Activated naive CD4-positive, alpha-beta T cell treated with anti-CD3 and anti-CD28 coated beads for 36 hours (primary cell): Measurements from ENCODE around the gene PRKCE. TPM values are rescaled to one million over a fixed set of nuclear protein-coding genes. Genes with fewer than 3 reads are reported as not detected.
"Not testable (repeated sequence)": the region's sequence is repeated elsewhere in the genome, so short reads cannot be mapped to it uniquely, and the experiment has no call there.

Experiments
- CTCF ChIA-PET: fragments of 350-600 bp; sonication (Branson Sonifier 250); formaldehyde crosslinking; loops from one replicate; lab custom pipeline; 2021; ENCODE audit warnings: antibody characterized with exemption; lab: Charles Lee
- DNase-seq: peaks from one replicate; pipeline ENCODE4 v3.0.0-alpha.2; 2020
- H3K27ac Mint-ChIP-seq: one replicate; pipeline ENCODE4 v1.8.0; 2021; ENCODE audit warnings: mild to moderate bottlenecking, mixed read lengths
- H3K27me3 Mint-ChIP-seq: one replicate; pipeline ENCODE4 v1.8.0; 2021; ENCODE audit warnings: low read depth, mixed read lengths
- H3K36me3 Mint-ChIP-seq: one replicate; pipeline ENCODE4 v1.8.0; 2021; ENCODE audit warnings: low read depth, mixed read lengths
- H3K4me1 Mint-ChIP-seq: one replicate; pipeline ENCODE4 v1.8.0; 2021; ENCODE audit warnings: low read depth, mixed read lengths
- H3K4me3 Mint-ChIP-seq: one replicate; pipeline ENCODE4 v1.8.0; 2021; ENCODE audit warnings: mild to moderate bottlenecking, moderate library complexity, mixed read lengths
- H3K9me3 Mint-ChIP-seq: one replicate; pipeline ENCODE4 v1.8.0; 2021; ENCODE audit warnings: mixed read lengths
- intact Hi-C: fragments of 100-400 bp; cut with micrococcal nuclease; formaldehyde crosslinking; loops from one replicate; pipeline ENCODE4 v1.15.1; 2023
- total RNA-seq, 2 experiments: library from RNA; stranded (reverse); gene quantifications; one replicate each; pipeline ENCODE4 v1.2.3, GENCODE V29; 2021

The PRKCE gene
- total RNA-seq, 2 experiments from 2014 or later: 9.4 to 10.6 TPM

DNA sequence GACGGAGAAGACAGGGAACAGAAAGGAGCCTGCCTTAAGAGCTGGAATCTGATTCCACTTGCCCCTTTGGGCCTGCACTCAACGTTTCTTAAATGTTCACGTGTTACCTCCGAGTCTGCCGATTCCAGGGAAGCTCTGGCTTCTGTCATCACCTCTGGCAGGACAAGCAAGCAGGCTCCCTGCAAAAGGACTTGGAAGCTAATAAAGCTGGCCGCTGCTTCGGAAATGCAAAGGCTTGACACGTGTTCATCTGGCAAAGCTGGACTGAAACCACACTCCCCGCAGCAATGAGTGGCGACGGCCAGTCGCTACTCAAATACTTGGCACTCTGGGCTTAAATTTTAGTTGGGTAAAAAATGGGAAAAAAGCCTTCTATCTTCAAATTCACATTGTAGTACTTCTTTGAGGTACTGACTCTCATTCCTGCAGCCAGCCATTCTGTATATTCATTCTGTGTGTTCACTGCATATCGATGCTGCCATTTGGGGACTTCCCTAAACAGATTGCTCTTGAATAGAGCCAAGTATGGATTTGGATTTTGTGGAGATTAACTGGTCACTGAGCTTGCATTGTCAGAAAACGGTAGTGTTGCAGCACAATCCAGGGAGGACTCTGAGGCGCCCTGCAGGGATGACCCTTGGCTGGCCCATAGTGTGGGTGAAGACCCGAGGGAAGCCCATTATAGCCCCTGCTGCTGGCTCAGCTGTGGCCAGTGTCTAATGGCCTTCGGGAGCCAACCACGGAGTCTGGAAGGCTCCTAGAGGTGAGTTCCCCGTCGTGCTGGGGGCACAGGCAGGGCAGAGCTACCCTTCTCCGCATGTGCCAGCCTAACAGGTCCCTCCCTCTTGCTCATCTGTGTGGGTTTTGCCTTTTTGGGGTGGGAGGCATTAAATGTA, 231.5 kb downstream of the PRKCE start:
- H3K36me3 Mint-ChIP-seq: peaks cover 1% of the 10 kb centered on the region
- H3K9me3 Mint-ChIP-seq: no peaks in the 10 kb centered on the region
- intact Hi-C loops: no loop called here
- DNase-seq: no peak
- no peaks in the 10 kb centered on the region for H3K27me3 Mint-ChIP-seq
- CTCF ChIA-PET: interaction anchor here (0.6 to 1.4 kb wide), 2 partner anchors 104 to 309 kb away, joined by 3 read pairs; no protein-coding TSS in a partner anchor
- H3K4me1 Mint-ChIP-seq: peaks cover 3% of the 10 kb centered on the region
- H3K27ac Mint-ChIP-seq: no peak overlapping the region
- no peak overlapping the region for H3K4me3 Mint-ChIP-seq

DNA sequence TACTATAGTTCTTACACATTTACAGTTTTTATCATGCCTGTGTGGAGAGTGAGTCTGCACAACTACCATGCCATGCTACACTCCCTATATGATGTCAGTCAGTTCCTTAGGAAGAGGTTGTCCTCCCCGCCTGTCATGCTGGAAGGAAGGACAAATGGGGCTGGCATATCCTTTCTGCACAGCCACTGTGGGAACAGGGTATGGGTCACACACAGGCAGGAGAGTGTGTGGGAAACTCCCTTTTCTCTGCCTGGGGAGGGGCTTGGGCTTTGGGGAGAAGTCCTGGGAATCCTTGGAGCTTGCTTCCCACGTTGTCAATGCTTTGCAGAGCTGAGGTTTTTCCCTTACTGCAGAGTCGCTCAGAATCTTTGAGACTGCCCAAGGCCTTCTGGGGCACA, 232.1 kb downstream of the PRKCE start:
- no peak for DNase-seq
- Mint-ChIP-seq H3K27me3 (no peaks in the 10 kb centered on the region), H3K4me3 (no peak overlapping the region), H3K4me1 (peaks cover 3% of the 10 kb centered on the region), H3K9me3 (no peaks in the 10 kb centered on the region), H3K36me3 (no peaks in the 10 kb centered on the region), H3K27ac (no peak overlapping the region)
- intact Hi-C loops: no loop called here
- CTCF ChIA-PET: no interaction called here

DNA sequence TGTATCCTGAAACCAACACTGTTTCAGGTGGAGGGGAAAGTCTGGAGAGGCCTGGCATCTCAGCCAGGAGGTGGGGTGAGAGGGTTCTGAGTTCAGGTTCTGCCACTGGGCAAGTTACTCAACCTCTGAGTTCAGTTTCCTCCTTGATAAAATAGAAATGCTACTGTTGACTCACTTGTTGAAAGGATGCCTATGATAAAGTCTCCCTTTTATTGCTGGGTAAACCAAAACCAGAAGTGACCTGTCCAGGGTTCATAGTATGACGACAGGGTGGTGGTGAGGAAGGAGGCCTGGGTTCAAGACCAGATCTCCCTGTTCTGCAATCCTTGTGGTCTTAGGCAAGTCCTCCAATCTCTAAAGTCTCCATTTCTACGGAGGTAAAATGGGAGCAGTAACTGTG, 232.7 kb downstream of the PRKCE start:
- no peak overlapping the region for H3K4me3 Mint-ChIP-seq
- H3K36me3 Mint-ChIP-seq: no peaks in the 10 kb centered on the region
- H3K4me1 Mint-ChIP-seq: peaks cover 6% of the 10 kb centered on the region
- DNase-seq: no peak
- intact Hi-C loops: no loop called here
- no peaks in the 10 kb centered on the region for H3K9me3 Mint-ChIP-seq
- CTCF ChIA-PET: no interaction called here
- no peak overlapping the region for H3K27ac Mint-ChIP-seq
- H3K27me3 Mint-ChIP-seq: no peaks in the 10 kb centered on the region

DNA sequence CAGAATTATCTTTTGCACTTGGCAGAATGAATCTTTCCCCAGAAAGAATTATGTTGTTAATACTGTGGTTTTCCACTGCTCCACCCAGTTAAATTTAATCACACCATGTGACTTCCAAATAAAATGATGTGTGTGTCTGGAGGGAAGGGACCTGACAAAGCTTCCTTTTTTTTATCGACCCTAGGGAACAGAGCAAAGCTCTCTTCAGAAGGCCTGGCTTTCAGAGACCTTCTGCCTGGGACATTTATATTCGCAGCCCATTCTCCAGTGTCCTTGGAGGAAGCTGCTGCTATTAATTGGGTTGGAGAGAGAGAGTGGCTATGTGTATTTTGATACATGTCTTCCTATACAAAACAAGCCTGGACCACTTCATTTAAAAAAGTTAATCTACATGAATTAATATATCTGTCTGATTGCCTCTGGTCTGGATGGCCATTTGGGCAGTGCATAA, 233.7 kb downstream of the PRKCE start:
- H3K27ac Mint-ChIP-seq: no peak overlapping the region
- H3K4me3 Mint-ChIP-seq: no peak overlapping the region
- H3K36me3 Mint-ChIP-seq: no peaks in the 10 kb centered on the region
- H3K9me3 Mint-ChIP-seq: no peaks in the 10 kb centered on the region
- intact Hi-C loops: no loop called here
- no peaks in the 10 kb centered on the region for H3K27me3 Mint-ChIP-seq
- CTCF ChIA-PET: interaction anchor here (1.0 kb wide), 1 partner anchor 16 kb away, joined by 3 read pairs; no protein-coding TSS in a partner anchor
- DNase-seq: no peak
- peaks cover 17% of the 10 kb centered on the region for H3K4me1 Mint-ChIP-seq

DNA sequence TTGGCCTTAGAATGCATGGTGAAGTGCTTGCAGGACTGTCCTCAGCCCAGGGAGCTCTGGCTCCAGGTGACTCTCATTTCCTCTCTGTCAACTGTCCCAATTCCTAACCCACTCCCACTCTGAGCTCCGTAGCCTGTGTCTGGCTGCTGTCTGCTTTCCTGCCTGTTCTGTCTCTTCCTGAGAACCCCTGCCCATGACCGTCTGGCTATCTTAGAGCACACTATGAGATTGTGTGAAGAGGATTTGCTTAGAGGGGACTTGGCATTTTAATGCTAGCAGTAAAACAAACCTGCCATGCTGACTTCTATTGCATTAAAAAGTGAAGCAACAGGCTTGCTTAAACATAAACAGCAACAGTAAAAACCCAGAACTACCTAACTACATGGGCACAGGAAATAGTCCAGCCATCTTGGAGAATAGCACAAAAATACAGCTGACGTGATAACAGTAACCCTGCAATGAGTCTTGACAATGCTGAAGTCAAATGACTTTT, 234.7 kb downstream of the PRKCE start:
- H3K27me3 Mint-ChIP-seq: no peaks in the 10 kb centered on the region
- H3K9me3 Mint-ChIP-seq: no peaks in the 10 kb centered on the region
- peaks cover 26% of the 10 kb centered on the region for H3K4me1 Mint-ChIP-seq
- no peak overlapping the region for H3K27ac Mint-ChIP-seq
- no peaks in the 10 kb centered on the region for H3K36me3 Mint-ChIP-seq
- intact Hi-C loops: no loop called here
- DNase-seq: no peak
- H3K4me3 Mint-ChIP-seq: no peak overlapping the region
- CTCF ChIA-PET: no interaction called here

- no peak overlapping the region for H3K27ac Mint-ChIP-seq
- no peaks in the 10 kb centered on the region for H3K9me3 Mint-ChIP-seq
- DNase-seq: no peak
- peaks cover 41% of the 10 kb centered on the region for H3K4me1 Mint-ChIP-seq
- CTCF ChIA-PET: interaction anchor here (0.6 to 1.3 kb wide), 3 partner anchors 9 to 109 kb away, joined by 3 to 4 read pairs (median 4); no protein-coding TSS in a partner anchor
- H3K4me3 Mint-ChIP-seq: no peak overlapping the region
- intact Hi-C loops: no loop called here
- H3K27me3 Mint-ChIP-seq: no peaks in the 10 kb centered on the region
- H3K36me3 Mint-ChIP-seq: no peaks in the 10 kb centered on the region
Observed at GRCh38 chr2:45888167-45888566, 236.7 kb downstream of the PRKCE start.

GRCh38 chr2:45888641-45889040, 237.2 kb downstream of the PRKCE start:
- Mint-ChIP-seq H3K9me3 (no peaks in the 10 kb centered on the region), H3K4me1 (peaks cover 41% of the 10 kb centered on the region), H3K27ac (no peak overlapping the region), H3K36me3 (no peaks in the 10 kb centered on the region), H3K27me3 (no peaks in the 10 kb centered on the region), H3K4me3 (no peak overlapping the region)
- no peak for DNase-seq
- intact Hi-C loops: loop anchor here (1.0 kb wide), 1 partner anchor 29 kb away; no protein-coding TSS in a partner anchor
- CTCF ChIA-PET: interaction anchor here (0.6 to 2.3 kb wide), 4 partner anchors 10 to 110 kb away, joined by 3 to 7 read pairs (median 4); no protein-coding TSS in a partner anchor

DNA sequence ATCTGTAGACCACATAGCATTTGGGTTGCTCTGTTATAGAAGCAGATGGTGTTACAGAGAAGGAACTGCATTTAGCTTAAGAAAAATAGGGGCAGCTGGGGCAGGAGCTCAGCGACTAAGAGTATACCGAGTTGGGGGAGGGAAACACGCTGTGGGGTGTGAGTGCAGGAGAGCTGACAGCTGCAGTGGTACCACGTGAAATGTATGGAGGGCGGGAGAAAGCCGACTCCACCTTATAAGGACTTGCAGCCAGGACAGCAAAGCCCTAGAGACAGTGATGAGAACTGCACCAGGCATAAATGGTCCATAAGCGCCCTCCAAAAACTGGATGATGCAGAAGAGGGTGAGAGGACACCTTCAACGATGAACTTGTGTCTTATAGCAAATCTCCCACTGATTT, 237.6 kb downstream of the PRKCE start:
- no peak overlapping the region for H3K27ac Mint-ChIP-seq
- H3K27me3 Mint-ChIP-seq: no peaks in the 10 kb centered on the region
- CTCF ChIA-PET: interaction anchor here (1.4 to 2.3 kb wide), 2 partner anchors 29 to 110 kb away, joined by 6 to 7 read pairs; no protein-coding TSS in a partner anchor
- intact Hi-C loops: loop anchor here (1.0 kb wide), 1 partner anchor 30 kb away; no protein-coding TSS in a partner anchor
- no peak overlapping the region for H3K4me3 Mint-ChIP-seq
- DNase-seq: peak; percentile 73
- H3K4me1 Mint-ChIP-seq: peaks cover 41% of the 10 kb centered on the region
- H3K36me3 Mint-ChIP-seq: no peaks in the 10 kb centered on the region
- no peaks in the 10 kb centered on the region for H3K9me3 Mint-ChIP-seq

GRCh38 chr2:45889620-45890370, 238.3 kb downstream of the PRKCE start:
- Mint-ChIP-seq H3K9me3 (no peaks in the 10 kb centered on the region), H3K36me3 (no peaks in the 10 kb centered on the region), H3K4me3 (no peak overlapping the region), H3K27ac (no peak overlapping the region), H3K4me1 (peaks cover 41% of the 10 kb centered on the region), H3K27me3 (no peaks in the 10 kb centered on the region)
- CTCF ChIA-PET: interaction anchor here (1.3 to 2.3 kb wide), 3 partner anchors 12 to 111 kb away, joined by 4 to 7 read pairs (median 6); no protein-coding TSS in a partner anchor
- intact Hi-C loops: loop anchor here (1.0 kb wide), 1 partner anchor 30 kb away; no protein-coding TSS in a partner anchor
- DNase-seq: no peak

GRCh38 chr2:45890371-45890646, 238.8 kb downstream of the PRKCE start:
- H3K9me3 Mint-ChIP-seq, DNase-seq, H3K36me3 Mint-ChIP-seq, H3K27me3 Mint-ChIP-seq, H3K4me3 Mint-ChIP-seq, H3K27ac Mint-ChIP-seq, intact Hi-C loops: not testable (repeated sequence)
- CTCF ChIA-PET: interaction anchor here (1.3 to 2.3 kb wide), 3 partner anchors 12 to 111 kb away, joined by 4 to 7 read pairs (median 6); no protein-coding TSS in a partner anchor
- H3K4me1 Mint-ChIP-seq: peaks cover 39% of the 10 kb centered on the region

DNA sequence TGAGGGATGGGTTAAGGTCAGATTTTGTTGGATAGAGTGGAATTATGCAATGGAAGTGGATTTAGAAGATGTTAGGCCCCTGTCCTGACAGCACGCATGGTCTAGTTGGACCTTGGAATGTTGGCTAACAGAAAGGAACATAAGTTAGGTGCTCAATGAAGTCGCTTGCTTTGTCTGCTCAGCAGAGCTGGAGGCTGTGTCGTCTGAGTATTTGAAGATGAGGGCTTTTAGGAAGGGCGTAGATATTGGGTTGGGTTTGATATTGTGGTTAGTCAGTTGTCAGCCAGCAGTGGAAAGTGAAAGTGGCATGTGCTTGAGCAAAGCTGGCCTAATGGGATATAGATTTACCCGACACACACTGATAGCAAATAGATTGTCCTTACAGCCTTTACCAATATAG, 239.3 kb downstream of the PRKCE start:
- Mint-ChIP-seq H3K36me3 (no peaks in the 10 kb centered on the region), H3K27ac (no peak overlapping the region), H3K27me3 (no peaks in the 10 kb centered on the region), H3K4me3 (no peak overlapping the region), H3K4me1 (peaks cover 39% of the 10 kb centered on the region), H3K9me3 (no peaks in the 10 kb centered on the region)
- CTCF ChIA-PET: interaction anchor here (1.3 to 2.3 kb wide), 2 partner anchors 11 to 31 kb away, joined by 4 to 7 read pairs; no protein-coding TSS in a partner anchor
- DNase-seq: peak; percentile 33
- intact Hi-C loops: no loop called here
